H1 (cell line): ENCODE measurements around the gene SOBP. TPM values are rescaled to one million over a fixed set of nuclear protein-coding genes. Genes with fewer than 3 reads are reported as not detected.

ENCODE experiments used
- CTCF ChIA-PET: fragments of 300-600 bp; sonication (Branson Sonifier 250); formaldehyde crosslinking; loops from one replicate; lab custom pipeline; 2021; ENCODE audit not compliant: partially characterized antibody; lab: Charles Lee
- POLR2A ChIA-PET: fragments of 300-600 bp; sonication (Branson Sonifier 250); formaldehyde crosslinking; loops from one replicate; lab custom pipeline; 2021; ENCODE audit warnings: inconsistent platforms; ENCODE audit not compliant: partially characterized antibody; lab: Charles Lee
- DNase-seq, 2 experiments: peaks; one replicate each; pipeline versions ENCODE4 v3.0.0 to v3.0.0-alpha.2; 2010 to 2022; ENCODE audit warnings: low spot score in 2 of 2, low read depth in 1 of 2, mixed read lengths in 1 of 2
- FAIRE-seq: peaks from 2 replicates; lab custom pipeline; 2011; peaks lifted over from hg19 to GRCh38; lab: Jason Lieb, UNC
- H2AFZ ChIP-seq: 2 replicates; pipeline ENCODE4 v1.8.1; 2012; ENCODE audit warnings: low read length, inconsistent platforms
- H2AK5ac ChIP-seq: 2 replicates; pipeline ENCODE4 v1.6.1; 2013; ENCODE audit warnings: low read depth, low read length
- H2BK120ac ChIP-seq: replicated peaks from 2 replicates; pipeline ENCODE3; 2013; ENCODE audit warnings: low read depth, low read length, inconsistent platforms
- H2BK12ac ChIP-seq: 2 replicates; pipeline ENCODE4 v1.6.1; 2013; ENCODE audit warnings: low read depth, low read length
- H2BK15ac ChIP-seq: 2 replicates; pipeline ENCODE4 v1.6.1; 2013; ENCODE audit warnings: low read length
- H2BK20ac ChIP-seq: 2 replicates; pipeline ENCODE4 v1.6.1; 2013; ENCODE audit warnings: low read length
- H2BK5ac ChIP-seq: 2 replicates; pipeline ENCODE4 v1.6.1; 2013; ENCODE audit warnings: low read depth, low read length
- H3K14ac ChIP-seq: 2 replicates; pipeline ENCODE4 v1.6.1; 2013; ENCODE audit warnings: inconsistent platforms; ENCODE audit not compliant: insufficient read length
- H3K18ac ChIP-seq: 2 replicates; pipeline ENCODE4 v1.6.1; 2013; ENCODE audit warnings: low read length; ENCODE audit errors: extremely low read depth
- H3K23ac ChIP-seq: 2 replicates; pipeline ENCODE4 v1.6.1; 2013; ENCODE audit warnings: inconsistent platforms; ENCODE audit not compliant: insufficient read length
- H3K23me2 ChIP-seq: 2 replicates; pipeline ENCODE4 v1.6.1; 2013; ENCODE audit warnings: low read depth, low read length
- H3K27ac ChIP-seq: 2 replicates; pipeline ENCODE4 v1.6.1; 2011; ENCODE audit warnings: low read depth, low read length, inconsistent platforms
- H3K27me3 ChIP-seq, 4 experiments: replicated peaks in 1 of 4; 1 replicate in 1 of 4; 2 replicates in 3 of 4; pipeline versions ENCODE4 v1.6.1 to v1.8.1; 2011 to 2013; ENCODE audit warnings: low read length in 3 of 4, mild to moderate bottlenecking in 3 of 4, inconsistent platforms in 2 of 4, mixed read lengths in 2 of 4, moderate library complexity in 1 of 4; ENCODE audit not compliant: control insufficient read depth in 3 of 4, insufficient read depth in 3 of 4; ENCODE audit errors: extremely low read depth in 1 of 4
- H3K36me3 ChIP-seq, 4 experiments: 2 replicates each; pipeline versions ENCODE4 v1.6.1 to v1.8.1; 2011 to 2013; ENCODE audit warnings: mild to moderate bottlenecking in 4 of 4, low read length in 3 of 4, moderate library complexity in 2 of 4, control low read depth in 1 of 4, inconsistent platforms in 1 of 4; ENCODE audit not compliant: insufficient read depth in 4 of 4, control insufficient read depth in 2 of 4
- H3K4ac ChIP-seq: replicated peaks from 2 replicates; pipeline ENCODE3; 2013; ENCODE audit warnings: low read length, low read depth, mixed read lengths, inconsistent platforms; ENCODE audit not compliant: insufficient read length
- H3K4me1 ChIP-seq, 4 experiments: replicated peaks in 1 of 4; 1 replicate in 1 of 4; 2 replicates in 3 of 4; pipeline versions ENCODE4 v1.6.1 to v1.8.1; 2011 to 2013; ENCODE audit warnings: low read length in 3 of 4, inconsistent platforms in 2 of 4, mixed read lengths in 1 of 4; ENCODE audit not compliant: insufficient read depth in 4 of 4, control insufficient read depth in 3 of 4
- H3K4me2 ChIP-seq, 2 experiments: 2 replicates each; pipeline versions ENCODE4 v1.6.1 to v1.8.1; 2011 to 2013; ENCODE audit warnings: low read depth in 2 of 2, low read length in 2 of 2, control low read depth in 1 of 2, inconsistent platforms in 1 of 2, mild to moderate bottlenecking in 1 of 2; ENCODE audit not compliant: insufficient read depth in 1 of 2
- H3K4me3 ChIP-seq, 4 experiments: fragments of 200-600, 300-600 bp in 1 of 4; sonication (generic), shearing (Covaris generic), sonication (Bioruptor Twin) in 1 of 4; 2 replicates each; pipeline versions ENCODE4 v1.5.1 to v1.8.1; 2011 to 2016; ENCODE audit warnings: low read length in 4 of 4, low read depth in 3 of 4, control low read depth in 2 of 4, inconsistent platforms in 2 of 4, mild to moderate bottlenecking in 2 of 4, mixed read lengths in 1 of 4, moderate library complexity in 1 of 4; ENCODE audit not compliant: insufficient read depth in 2 of 4; ENCODE audit errors: extremely low read depth in 1 of 4
- H3K56ac ChIP-seq: replicated peaks from 2 replicates; pipeline ENCODE3; 2013; ENCODE audit warnings: low read depth, mild to moderate bottlenecking, mixed read lengths, low read length, inconsistent platforms; ENCODE audit not compliant: insufficient read length
- H3K79me1 ChIP-seq: 2 replicates; pipeline ENCODE4 v1.6.1; 2013; ENCODE audit warnings: low read depth, low read length, control low read depth
- H3K79me2 ChIP-seq, 2 experiments: 2 replicates each; pipeline versions ENCODE4 v1.6.1 to v1.8.1; 2012 to 2013; ENCODE audit warnings: low read length in 2 of 2, mild to moderate bottlenecking in 2 of 2, inconsistent platforms in 1 of 2; ENCODE audit not compliant: insufficient read depth in 2 of 2, control insufficient read depth in 1 of 2
- H3K9ac ChIP-seq, 4 experiments: replicated peaks in 1 of 4; 1 replicate in 1 of 4; 2 replicates in 3 of 4; pipeline versions ENCODE4 v1.6.1 to v1.8.1; 2011 to 2013; ENCODE audit warnings: low read depth in 3 of 4, low read length in 3 of 4, control low read depth in 2 of 4, mild to moderate bottlenecking in 2 of 4, moderate library complexity in 2 of 4, inconsistent platforms in 1 of 4; ENCODE audit errors: extremely low read depth in 1 of 4
- H3K9me3 ChIP-seq, 2 experiments: 2 replicates each; pipeline versions ENCODE4 v1.6.1 to v1.8.1; 2012 to 2013; ENCODE audit warnings: mild to moderate bottlenecking in 2 of 2, moderate library complexity in 2 of 2, control low read depth in 1 of 2, inconsistent platforms in 1 of 2, low read depth in 1 of 2, low read length in 1 of 2, mixed read lengths in 1 of 2; ENCODE audit not compliant: insufficient read depth in 2 of 2
- H4K20me1 ChIP-seq, 2 experiments: replicated peaks in 1 of 2; 2 replicates each; pipeline versions ENCODE3 to v1.8.1; 2011 to 2013; ENCODE audit warnings: inconsistent platforms in 2 of 2, low read length in 2 of 2, mild to moderate bottlenecking in 1 of 2; ENCODE audit not compliant: insufficient read depth in 2 of 2, control insufficient read depth in 1 of 2
- H4K5ac ChIP-seq: 2 replicates; pipeline ENCODE4 v1.6.1; 2013; ENCODE audit warnings: low read length, low read depth, mixed read lengths, inconsistent platforms; ENCODE audit not compliant: insufficient read length
- H4K8ac ChIP-seq: 2 replicates; pipeline ENCODE4 v1.8.0; 2013; ENCODE audit warnings: mild to moderate bottlenecking, moderate library complexity, low read length, inconsistent platforms; ENCODE audit not compliant: insufficient read depth; ENCODE audit errors: extremely low read depth
- H4K91ac ChIP-seq: replicated peaks from 2 replicates; pipeline ENCODE3; 2013; ENCODE audit warnings: low read length, mixed read lengths, inconsistent platforms; ENCODE audit not compliant: insufficient read length
- BCL11A ChIP-seq, 2 experiments: IDR thresholded peaks; one replicate each; pipeline ENCODE4 v1.6.1; 2011; ENCODE audit warnings: low read depth in 2 of 2, low read length in 2 of 2, mild to moderate bottlenecking in 2 of 2
- CBX8 ChIP-seq: fragments of 300-800, 300-1000 bp; sonication (generic); IDR thresholded peaks from 2 replicates; pipeline ENCODE4 v1.7.1; 2016; ENCODE audit warnings: low read depth, low read length, borderline replicate concordance
- CEBPB ChIP-seq: IDR thresholded peaks from 2 replicates; pipeline ENCODE4 v1.6.1; 2012; ENCODE audit warnings: low read depth, low read length
- EP300 ChIP-seq, 2 experiments: IDR thresholded peaks; 1 replicate in 1 of 2; 2 replicates in 1 of 2; pipeline ENCODE4 v1.6.1; 2011 to 2012; ENCODE audit warnings: low read depth in 2 of 2, low read length in 2 of 2, mild to moderate bottlenecking in 2 of 2, borderline replicate concordance in 1 of 2, inconsistent platforms in 1 of 2, moderate library complexity in 1 of 2
- HDAC6 ChIP-seq: IDR thresholded peaks from one replicate; pipeline ENCODE4 v1.7.1; 2012; ENCODE audit warnings: low read depth, mild to moderate bottlenecking, inconsistent platforms, low read length, moderate library complexity
- POLR2AphosphoS5 ChIP-seq: IDR thresholded peaks from 2 replicates; pipeline ENCODE4 v1.6.1; 2011; ENCODE audit warnings: low read depth, low read length
- POU5F1 ChIP-seq: IDR thresholded peaks from 2 replicates; pipeline ENCODE4 v1.6.1; 2011; ENCODE audit warnings: low read depth, mild to moderate bottlenecking, low read length, moderate library complexity
- RBBP5 ChIP-seq: IDR thresholded peaks from 2 replicates; pipeline ENCODE4 v1.7.1; 2012; ENCODE audit warnings: low read depth, mild to moderate bottlenecking, inconsistent platforms, low read length, moderate library complexity, borderline replicate concordance
- SP1 ChIP-seq: IDR thresholded peaks from 2 replicates; pipeline ENCODE4 v1.6.1; 2011; ENCODE audit warnings: low read depth, low read length
- SP4 ChIP-seq: IDR thresholded peaks from 2 replicates; pipeline ENCODE4 v1.6.1; 2012; ENCODE audit warnings: low read length, inconsistent platforms
- TAF1 ChIP-seq: IDR thresholded peaks from 2 replicates; pipeline ENCODE4 v1.6.1; 2011; ENCODE audit warnings: mild to moderate bottlenecking, low read depth, low read length
- TEAD4 ChIP-seq: IDR thresholded peaks from 2 replicates; pipeline ENCODE4 v1.6.1; 2012; ENCODE audit warnings: low read depth, low read length, inconsistent platforms, mixed read lengths
- WGBS, 2 experiments: shearing (Covaris generic) in 1 of 2; methylation state at CpG; one replicate each; pipeline versions ENCODE4 v1.1.6 to v1.1.7; 2013 to 2015; ENCODE audit warnings: low lambda C conversion rate in 2 of 2, mixed read lengths in 2 of 2, inconsistent platforms in 1 of 2, low coverage in 1 of 2, missing lambda C conversion rate in 1 of 2; ENCODE audit not compliant: insufficient replicate concordance in 2 of 2, insufficient coverage in 1 of 2, insufficient read length in 1 of 2; ENCODE audit errors: extremely low coverage in 1 of 2, missing lambda C conversion rate in 1 of 2; 5-methylcytosine and 5-hydroxymethylcytosine counted together
- polyA plus RNA-seq, 7 experiments: library from polyadenylated mRNA; depleted of rRNA in 3 of 7; stranded (reverse) in 5 of 7; unstranded in 2 of 7; fragments of >200 nt in 5 of 7; fragments of 200-250 nt in 2 of 7; gene quantifications; 1 replicate in 5 of 7; 2 replicates in 1 of 7; 4 replicates in 1 of 7; pipeline versions ENCODE4 v1.2.1 to v1.2.3, GENCODE V29; 2011 to 2013; ENCODE audit warnings: missing spikeins in 2 of 7, mixed read lengths in 2 of 7
- total RNA-seq: library from RNA; stranded (reverse); fragmentation: NEBNext Ultra II Directional; extraction: Animal tissue kit (Norgen Biotek cat#: 25700); gene quantifications from 2 replicates; pipeline ENCODE4 v1.2.1, GENCODE V29; 2021
- TF ChIP-seq, protein P1 (sequence below), 3 experiments: IDR thresholded peaks; 1 replicate in 2 of 3; 2 replicates in 1 of 3; pipeline versions ENCODE4 v1.5.1 to v1.6.1; 2011; ENCODE audit warnings: low read length in 3 of 3, mild to moderate bottlenecking in 3 of 3, inconsistent platforms in 2 of 3, low read depth in 1 of 3, moderate library complexity in 1 of 3; ENCODE audit not compliant: insufficient read depth in 1 of 3; ENCODE audit errors: control extremely low read depth in 1 of 3

Gene SOBP
- total and polyA plus RNA-seq, 2 of the 8 experiments (the other 6 are each of a cell fraction or from before 2014, with no cell fraction given), result 0.45 to 6.2 TPM

DNA sequence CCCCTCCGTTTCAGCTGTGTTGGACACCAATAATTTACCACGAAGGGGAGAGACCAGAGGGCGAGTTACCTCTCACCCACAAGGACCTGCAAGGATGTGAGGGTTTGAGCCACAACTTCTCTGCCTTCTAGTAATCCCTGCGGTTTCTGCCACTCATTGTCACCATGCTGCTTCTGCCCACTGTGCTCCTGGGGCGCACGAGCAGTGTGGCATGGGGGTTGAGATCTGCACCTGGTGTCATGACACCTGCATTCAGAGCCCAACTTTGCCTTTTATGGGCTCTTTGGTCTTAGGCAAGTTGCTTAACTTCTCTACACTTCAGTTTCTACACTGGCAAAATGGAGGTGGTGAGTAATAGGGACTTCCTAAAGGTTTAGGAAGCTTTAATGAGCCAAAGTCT is 84.9 kb downstream of the SOBP start:
- Histone ChIP-seq H4K91ac (no peak overlapping the region), H3K79me1 (no peaks in the 10 kb centered on the region), H2BK120ac (no peak overlapping the region), H2BK12ac (no peak overlapping the region), H2BK5ac (no peak overlapping the region), H3K79me2 (no peaks in the 10 kb centered on the region), H2AK5ac (no peak overlapping the region), H3K4me1 (peaks cover 0 to 12% (median 6%) of the 10 kb centered on the region in 4 experiments; a peak in 4 of 7 replicates), H3K27me3 (no peaks in the 10 kb centered on the region), H4K8ac (no peak overlapping the region), H4K5ac (no peak overlapping the region), H2BK20ac (no peak overlapping the region), H4K20me1 (no peaks in the 10 kb centered on the region), H3K18ac (no peak overlapping the region), H3K9me3 (no peaks in the 10 kb centered on the region), H3K27ac (no peak overlapping the region), H3K56ac (no peak overlapping the region), H2BK15ac (no peak overlapping the region), H3K4me2 (no peak overlapping the region), H3K9ac (no peak overlapping the region), H2AFZ (no peak overlapping the region), H3K36me3 (no peaks in the 10 kb centered on the region), H3K4ac (no peak overlapping the region), H3K4me3 (no peak overlapping the region), H3K23ac (no peak overlapping the region), H3K23me2 (no peaks in the 10 kb centered on the region), H3K14ac (no peak overlapping the region)
- ChIA-PET POLR2A (interaction anchor here (1.1 kb wide), 1 partner anchor 42 kb away, joined by 3 read pairs; no protein-coding TSS in a partner anchor), CTCF (no interaction called here)
- FAIRE-seq, result no peak
- no peak for DNase-seq
- WGBS, 2 experiments, result 91% methylated on average over 6 of the region's 6 CpGs; no CpG with 5 or more reads in 1 of the 2 experiments
- TF ChIP-seq RBBP5, result no peak
- no peak for TF ChIP-seq BCL11A (IDR thresholded peaks at IDR 0.05; ENCODE audit: low read depth in 2 of 2, low read length in 2 of 2)
- TF ChIP-seq TAF1, result no peak
- TF ChIP-seq TEAD4, result no peak
- no peak for TF ChIP-seq CEBPB
- no peak for TF ChIP-seq EP300 (IDR thresholded peaks at IDR 0.05; ENCODE audit: borderline replicate concordance in 1 of 2, low read depth in 2 of 2, low read length in 2 of 2)
- no peak for TF ChIP-seq SP1
- TF ChIP-seq, protein P1, sequence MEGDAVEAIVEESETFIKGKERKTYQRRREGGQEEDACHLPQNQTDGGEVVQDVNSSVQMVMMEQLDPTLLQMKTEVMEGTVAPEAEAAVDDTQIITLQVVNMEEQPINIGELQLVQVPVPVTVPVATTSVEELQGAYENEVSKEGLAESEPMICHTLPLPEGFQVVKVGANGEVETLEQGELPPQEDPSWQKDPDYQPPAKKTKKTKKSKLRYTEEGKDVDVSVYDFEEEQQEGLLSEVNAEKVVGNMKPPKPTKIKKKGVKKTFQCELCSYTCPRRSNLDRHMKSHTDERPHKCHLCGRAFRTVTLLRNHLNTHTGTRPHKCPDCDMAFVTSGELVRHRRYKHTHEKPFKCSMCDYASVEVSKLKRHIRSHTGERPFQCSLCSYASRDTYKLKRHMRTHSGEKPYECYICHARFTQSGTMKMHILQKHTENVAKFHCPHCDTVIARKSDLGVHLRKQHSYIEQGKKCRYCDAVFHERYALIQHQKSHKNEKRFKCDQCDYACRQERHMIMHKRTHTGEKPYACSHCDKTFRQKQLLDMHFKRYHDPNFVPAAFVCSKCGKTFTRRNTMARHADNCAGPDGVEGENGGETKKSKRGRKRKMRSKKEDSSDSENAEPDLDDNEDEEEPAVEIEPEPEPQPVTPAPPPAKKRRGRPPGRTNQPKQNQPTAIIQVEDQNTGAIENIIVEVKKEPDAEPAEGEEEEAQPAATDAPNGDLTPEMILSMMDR (IDR thresholded peaks at IDR 0.05; ENCODE audit: control extremely low read depth in 1 of 3, insufficient read depth in 1 of 3, low read depth in 1 of 3, low read length in 3 of 3), result no peak
- no peak for TF ChIP-seq POU5F1
- no peak for TF ChIP-seq HDAC6
- TF ChIP-seq POLR2AphosphoS5, result no peak
- no peak for TF ChIP-seq CBX8
- no peak for TF ChIP-seq SP4
